HCT116 (cell line): ENCODE data around the gene LRCH4. TPM values are rescaled to one million over a fixed set of nuclear protein-coding genes. Genes with fewer than 3 reads are reported as not detected.

ENCODE experiments used
- ATAC-seq: fragments of 200-7000 bp; cut with Tn5 transposase; 2 replicates; pipeline ENCODE4 v1.9.1; 2020; ENCODE audit warnings: mild to moderate bottlenecking, moderate library complexity
- BruUV-seq: library from RNA; stranded (reverse); fragments of 400-500 nt; replicated peaks from 2 replicates; lab custom pipeline; 2021; lab: Mats Ljungman, UMichigan
- CTCF ChIA-PET: fragments of 300-600 bp; sonication (Branson Sonifier 250); formaldehyde crosslinking; loops from one replicate; lab custom pipeline; 2021; ENCODE audit warnings: antibody characterized with exemption; lab: Charles Lee
- POLR2A ChIA-PET: fragments of 300-600, 350-600 bp; sonication (Branson Sonifier 250); formaldehyde crosslinking; loops from one replicate; lab custom pipeline; 2021; ENCODE audit warnings: antibody characterized with exemption; lab: Charles Lee
- RAD21 ChIA-PET, 2 experiments: fragments of 300-600 bp; sonication (Branson Sonifier 250); formaldehyde crosslinking; loops; one replicate each; lab custom pipeline; 2023; ENCODE audit warnings: low total read pairs in 2 of 2; ENCODE audit not compliant: uncharacterized antibody in 2 of 2, unreplicated experiment in 2 of 2, low non-redundant PET in 1 of 2; lab: Charles Lee
- DNase-seq: peaks from one replicate; pipeline ENCODE4 v3.0.0-alpha.2; 2010; ENCODE audit warnings: low read depth, low spot score
- H2AFZ ChIP-seq: fragments of 200-600 bp; shearing (Covaris generic), sonication (generic); 2 replicates; pipeline ENCODE4 v1.6.1; 2017; ENCODE audit warnings: low read depth, mixed run types, mixed read lengths, antibody characterized with exemption, low read length; ENCODE audit not compliant: poor library complexity, severe bottlenecking
- H3K27ac ChIP-seq: 2 replicates; pipeline ENCODE4 v1.5.1; 2012; ENCODE audit warnings: low read depth, low read length
- H3K27me3 ChIP-seq: fragments of 200-600 bp; sonication (generic); 2 replicates; pipeline ENCODE4 v1.6.1; 2016; ENCODE audit warnings: mixed run types, low read length, mixed read lengths; ENCODE audit not compliant: insufficient read depth
- H3K36me3 ChIP-seq, 2 experiments: fragments of 200-500 bp in 1 of 2; fragments of 200-600 bp in 1 of 2; sonication (Bioruptor generic) in 1 of 2; sonication (generic) in 1 of 2; 2 replicates each; pipeline versions ENCODE4 v1.5.1 to v1.6.1; 2014 to 2016; ENCODE audit warnings: low read length in 2 of 2, inconsistent platforms in 1 of 2, mixed read lengths in 1 of 2, mixed run types in 1 of 2; ENCODE audit not compliant: insufficient read depth in 2 of 2, control insufficient read depth in 1 of 2
- H3K4me1 ChIP-seq, 2 experiments: fragments of 200-600 bp in 1 of 2; sonication (generic) in 1 of 2; 2 replicates each; pipeline versions ENCODE4 v1.5.1 to v1.6.1; 2012 to 2017; ENCODE audit warnings: low read length in 2 of 2, inconsistent platforms in 1 of 2, mild to moderate bottlenecking in 1 of 2, mixed read lengths in 1 of 2, mixed run types in 1 of 2, moderate library complexity in 1 of 2; ENCODE audit not compliant: insufficient read depth in 2 of 2, control insufficient read depth in 1 of 2
- H3K4me2 ChIP-seq: fragments of 200-600 bp; sonication (generic); 2 replicates; pipeline ENCODE4 v1.6.1; 2017; ENCODE audit warnings: mixed run types, low read length, mixed read lengths
- H3K4me3 ChIP-seq, 2 experiments: fragments of 200-600 bp in 1 of 2; sonication (generic) in 1 of 2; replicated peaks in 1 of 2; 2 replicates each; pipeline ENCODE4 v1.5.1; 2011 to 2016; ENCODE audit warnings: low read length in 2 of 2, control low read depth in 1 of 2, low read depth in 1 of 2, mild to moderate bottlenecking in 1 of 2, mixed read lengths in 1 of 2, mixed run types in 1 of 2
- H3K79me2 ChIP-seq: fragments of 200-600 bp; sonication (generic); 2 replicates; pipeline ENCODE4 v1.6.1; 2017; ENCODE audit warnings: mild to moderate bottlenecking, mixed run types, low read length, moderate library complexity, mixed read lengths; ENCODE audit not compliant: insufficient read depth
- H3K9ac ChIP-seq: fragments of 200-600 bp; sonication (generic); 2 replicates; pipeline ENCODE4 v1.6.1; 2016; ENCODE audit warnings: low read length, mixed read lengths
- H3K9me2 ChIP-seq: fragments of 200-600 bp; sonication (generic), shearing (Covaris generic); 2 replicates; pipeline ENCODE4 v1.6.1; 2017; ENCODE audit warnings: mixed run types, mild to moderate bottlenecking, moderate library complexity; ENCODE audit not compliant: insufficient read depth
- H3K9me3 ChIP-seq, 2 experiments: fragments of 200-500 bp in 1 of 2; fragments of 200-600 bp in 1 of 2; sonication (Bioruptor generic) in 1 of 2; sonication (generic) in 1 of 2; 2 replicates each; pipeline ENCODE4 v1.6.1; 2014 to 2017; ENCODE audit warnings: low read length in 2 of 2, mixed read lengths in 2 of 2, inconsistent platforms in 1 of 2, low read depth in 1 of 2, mild to moderate bottlenecking in 1 of 2, mixed run types in 1 of 2, moderate library complexity in 1 of 2; ENCODE audit not compliant: control insufficient read depth in 1 of 2, insufficient read depth in 1 of 2
- H4K20me1 ChIP-seq: fragments of 200-600 bp; sonication (generic), shearing (Covaris generic); 2 replicates; pipeline ENCODE4 v1.6.1; 2017; ENCODE audit warnings: mixed run types, mild to moderate bottlenecking, moderate library complexity; ENCODE audit not compliant: insufficient read depth
- CEBPB ChIP-seq: IDR thresholded peaks from 2 replicates; pipeline ENCODE4 v1.6.1; 2012; ENCODE audit warnings: low read depth
- POLR2A ChIP-seq: IDR thresholded peaks from 2 replicates; pipeline ENCODE4 v1.7.0; 2011; ENCODE audit warnings: borderline replicate concordance; ENCODE audit not compliant: insufficient read depth, insufficient read length; ENCODE audit errors: extremely low read depth
- POLR2AphosphoS5 ChIP-seq: IDR thresholded peaks from 2 replicates; pipeline ENCODE4 v1.6.1; 2011; ENCODE audit warnings: mild to moderate bottlenecking, low read depth, low read length, moderate library complexity
- intact Hi-C: fragments of 100-400 bp; cut with micrococcal nuclease; formaldehyde crosslinking; loops from 2 replicates; pipeline ENCODE4 v1.10.0; 2022
- total RNA-seq: library from RNA; stranded (reverse); gene quantifications from one replicate; pipeline ENCODE4 v1.2.1, GENCODE V29; 2021; ENCODE audit not compliant: unreplicated experiment

Gene LRCH4
- total RNA-seq, 1 experiment from 2014 or later: 47.9 TPM

DNA sequence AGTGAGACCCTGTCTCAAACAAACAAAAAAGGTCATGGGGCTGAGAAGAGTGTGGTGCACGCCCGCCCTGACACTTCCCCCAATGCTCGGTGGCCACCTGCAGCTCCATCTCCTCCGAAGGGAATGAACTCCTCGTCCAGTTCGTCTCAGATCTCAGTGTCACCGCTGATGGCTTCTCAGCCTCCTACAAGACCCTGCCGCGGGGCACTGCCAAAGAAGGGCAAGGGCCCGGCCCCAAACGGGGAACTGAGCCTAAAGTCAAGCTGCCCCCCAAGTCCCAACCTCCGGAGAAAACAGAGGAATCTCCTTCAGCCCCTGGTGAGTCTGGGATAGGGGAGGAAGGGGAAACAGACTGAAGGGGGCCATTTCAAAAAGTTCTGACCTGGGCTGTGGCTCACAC lies 20.4 kb upstream of the LRCH4 start:
- intact Hi-C loops: no loop called here
- RAD21 ChIA-PET: interaction anchor here in 1 of 2 experiments (0.5 kb wide), 1 partner anchor 51 kb away, joined by 3 read pairs; no protein-coding TSS in a partner anchor
- no peak overlapping the region for H3K27ac ChIP-seq

DNA sequence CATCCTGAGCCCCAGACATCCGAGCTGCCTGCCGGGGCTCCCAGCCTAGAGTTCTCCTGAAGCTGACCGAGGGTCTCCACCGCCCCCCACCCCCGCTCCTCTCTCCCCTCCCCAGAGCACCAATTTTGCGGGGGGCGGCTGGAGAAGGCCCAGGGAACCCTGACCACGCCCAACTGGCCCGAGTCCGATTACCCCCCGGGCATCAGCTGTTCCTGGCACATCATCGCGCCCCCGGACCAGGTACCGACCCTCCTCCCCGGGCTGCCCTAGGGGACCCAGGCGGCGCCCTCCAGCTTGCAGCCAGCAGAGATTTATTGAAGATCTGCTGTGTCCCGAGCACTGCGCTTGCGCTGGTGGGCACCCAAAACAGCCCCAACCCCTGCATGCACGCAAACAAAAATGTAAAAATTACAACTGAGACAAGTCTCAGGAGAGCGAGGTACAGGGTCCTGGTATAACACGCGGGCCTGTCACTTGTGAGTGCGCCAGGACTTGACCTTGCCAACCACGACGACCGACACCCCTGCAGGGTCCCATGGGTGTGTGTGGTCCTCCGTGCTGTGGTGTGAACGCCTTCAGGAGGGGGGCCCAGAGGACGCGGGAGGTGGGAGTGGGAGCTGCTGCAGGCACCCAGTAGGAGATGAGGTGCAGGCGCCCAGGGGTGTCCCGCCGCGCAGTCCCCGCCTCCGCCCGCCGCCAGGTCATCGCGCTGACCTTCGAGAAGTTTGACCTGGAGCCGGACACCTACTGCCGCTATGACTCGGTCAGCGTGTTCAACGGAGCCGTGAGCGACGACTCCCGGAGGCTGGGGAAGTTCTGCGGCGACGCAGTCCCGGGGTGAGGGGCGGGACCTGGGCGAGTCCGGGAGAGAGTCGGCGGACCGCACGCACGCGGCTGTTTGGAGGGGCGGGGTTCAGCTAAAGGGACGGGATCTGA lies 19.3 kb upstream of the LRCH4 start:
- ChIA-PET CTCF (interaction anchor here (0.6 to 1.4 kb wide), 2 partner anchors 19 to 69 kb away, joined by 3 to 4 read pairs; partner anchors contain the start of genes FBXO24 and LRCH4), POLR2A (interaction anchor here (0.7 to 2.2 kb wide), 3 partner anchors 17 to 28 kb away, joined by 3 to 9 read pairs (median 5); partner anchors contain the start of genes FBXO24 and LRCH4), RAD21 (interaction anchor here in 1 of 2 experiments (0.5 kb wide), 1 partner anchor 28 kb away, joined by 7 read pairs; no protein-coding TSS in a partner anchor)
- Histone ChIP-seq H3K4me1 (peaks cover 4 to 50% of the 10 kb centered on the region in 2 experiments), H3K79me2 (no peaks in the 10 kb centered on the region), H3K27me3 (no peaks in the 10 kb centered on the region), H4K20me1 (no peaks in the 10 kb centered on the region), H3K4me2 (peak overlapping the region; percentile 86), H2AFZ (peak overlapping the region; percentile 17), H3K9ac (peak overlapping the region; percentile 57), H3K27ac (peak overlapping the region; percentile 77), H3K9me3 (no peaks in the 10 kb centered on the region), H3K4me3 (peak overlapping the region; percentile 64 to 72), H3K36me3 (no peaks in the 10 kb centered on the region), H3K9me2 (no peaks in the 10 kb centered on the region)
- intact Hi-C loops: no loop called here
- TF ChIP-seq POLR2A (peak; percentile 22), POLR2AphosphoS5 (peak; percentile 78), CEBPB (no peak)
- peak; percentile 51 for ATAC-seq
- no TSS peak for BruUV-seq
- no peak for DNase-seq

More for the DNA sequence above, 20.4 kb upstream of the LRCH4 start:
- Histone ChIP-seq H3K9ac (no peak overlapping the region), H3K27me3 (no peaks in the 10 kb centered on the region), H3K4me3 (no peak overlapping the region), H4K20me1 (no peaks in the 10 kb centered on the region)
- CTCF ChIA-PET: interaction anchor here (1.4 kb wide), 1 partner anchor 20 kb away, joined by 3 read pairs; the partner anchor contains the start of genes FBXO24 and LRCH4
- no TSS peak for BruUV-seq
- TF ChIP-seq POLR2A: no peak
- TF ChIP-seq, all 23 proteins: peak for 0
- POLR2A ChIA-PET: interaction anchor here (0.7 to 2.2 kb wide), 4 partner anchors 18 to 27 kb away, joined by 3 to 9 read pairs (median 4); partner anchors contain the start of genes FBXO24 and LRCH4
- Histone ChIP-seq H3K4me1 (peaks cover 4 to 50% of the 10 kb centered on the region in 2 experiments), H3K36me3 (no peaks in the 10 kb centered on the region), H3K9me3 (no peaks in the 10 kb centered on the region), H3K9me2 (no peaks in the 10 kb centered on the region), H3K79me2 (no peaks in the 10 kb centered on the region), H3K4me2 (peak overlapping the region; percentile 86), H2AFZ (no peak overlapping the region)
- DNase-seq: no peak
- no peak for ATAC-seq
